Transverse colon (tissue), 3 donors: ENCODE measurements around the gene PCSK9.

Experiments
- EP300 ChIP-seq: sonication (generic); formaldehyde crosslinking; IDR thresholded peaks from one replicate; pipeline ENCODE4 v1.6.1; 2017; ENCODE audit warnings: antibody characterized with exemption, low read depth
- POLR2A ChIP-seq: fragments of 450-650 bp; IDR thresholded peaks from one replicate; pipeline ENCODE4 v1.6.1; 2016; ENCODE audit warnings: antibody characterized with exemption, mild to moderate bottlenecking, moderate library complexity
- TF ChIP-seq, protein P1 (sequence below), 5 experiments: fragments of 200-600 bp in 3 of 5; fragments of 450-650 bp in 2 of 5; sonication (generic) in 3 of 5; IDR thresholded peaks; 1 replicate in 2 of 5; 2 replicates in 3 of 5; pipeline ENCODE4 v1.5.1; 2016 to 2017; ENCODE audit warnings: antibody characterized with exemption in 5 of 5, inconsistent platforms in 3 of 5, mild to moderate bottlenecking in 2 of 5, moderate library complexity in 1 of 5

DNA sequence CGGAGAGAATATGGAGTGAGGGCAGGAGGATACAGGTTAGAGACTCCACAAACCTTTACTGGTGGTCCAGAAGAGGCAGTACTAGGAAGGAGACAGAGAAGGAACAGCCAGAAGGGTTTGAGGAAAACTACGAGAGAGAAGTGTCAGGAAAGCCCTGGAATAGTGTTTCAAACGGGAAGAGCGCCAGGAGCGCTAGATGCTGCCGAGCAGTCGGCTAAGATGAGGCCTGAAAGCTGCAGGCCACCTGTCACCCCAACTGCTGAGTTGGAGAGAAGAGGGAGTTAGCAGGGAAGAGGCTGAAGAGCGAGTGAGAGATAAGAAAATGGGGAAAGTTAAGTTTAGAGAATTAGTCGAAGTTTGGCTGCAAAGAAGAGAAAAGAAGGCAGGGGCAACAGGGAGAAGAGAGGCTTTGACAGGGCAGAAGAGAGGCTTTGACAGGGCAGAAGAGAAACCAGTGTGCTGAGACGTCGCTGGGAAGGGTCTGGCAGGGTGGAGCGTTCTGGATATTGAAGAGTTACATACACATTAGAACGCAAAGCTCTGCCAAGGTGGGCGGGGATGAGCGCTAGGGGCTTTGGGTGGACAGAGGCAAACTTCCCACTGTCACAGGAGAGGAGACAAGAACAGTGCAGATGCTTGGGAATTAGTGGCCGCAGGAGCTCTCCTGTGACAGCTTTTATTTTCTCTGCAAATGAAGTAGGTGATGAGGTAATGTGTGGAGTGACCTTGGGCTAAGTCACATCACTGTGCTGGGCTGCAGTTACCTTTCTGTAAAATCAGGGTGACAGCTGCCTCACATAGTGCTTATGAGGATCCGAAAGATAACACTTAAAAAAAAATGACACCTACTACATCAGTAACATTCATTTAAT, 31.2 kb downstream of the PCSK9 start:
- no peak for TF ChIP-seq POLR2A
- TF ChIP-seq, protein P1, sequence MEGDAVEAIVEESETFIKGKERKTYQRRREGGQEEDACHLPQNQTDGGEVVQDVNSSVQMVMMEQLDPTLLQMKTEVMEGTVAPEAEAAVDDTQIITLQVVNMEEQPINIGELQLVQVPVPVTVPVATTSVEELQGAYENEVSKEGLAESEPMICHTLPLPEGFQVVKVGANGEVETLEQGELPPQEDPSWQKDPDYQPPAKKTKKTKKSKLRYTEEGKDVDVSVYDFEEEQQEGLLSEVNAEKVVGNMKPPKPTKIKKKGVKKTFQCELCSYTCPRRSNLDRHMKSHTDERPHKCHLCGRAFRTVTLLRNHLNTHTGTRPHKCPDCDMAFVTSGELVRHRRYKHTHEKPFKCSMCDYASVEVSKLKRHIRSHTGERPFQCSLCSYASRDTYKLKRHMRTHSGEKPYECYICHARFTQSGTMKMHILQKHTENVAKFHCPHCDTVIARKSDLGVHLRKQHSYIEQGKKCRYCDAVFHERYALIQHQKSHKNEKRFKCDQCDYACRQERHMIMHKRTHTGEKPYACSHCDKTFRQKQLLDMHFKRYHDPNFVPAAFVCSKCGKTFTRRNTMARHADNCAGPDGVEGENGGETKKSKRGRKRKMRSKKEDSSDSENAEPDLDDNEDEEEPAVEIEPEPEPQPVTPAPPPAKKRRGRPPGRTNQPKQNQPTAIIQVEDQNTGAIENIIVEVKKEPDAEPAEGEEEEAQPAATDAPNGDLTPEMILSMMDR (IDR thresholded peaks at IDR 0.05): no peak
- TF ChIP-seq EP300: no peak
